ENCODE measurements around the gene NRG2.
A peak's percentile ranks its signal among the peaks of the same experiment; 100 is the strongest.

NRG2 gene

GRCh38 chr5:140035881-140036280, 7.2 kb downstream of the NRG2 start:
- no peak overlapping the region for H3K4me3 ChIP-seq (ENCODE audit: low read depth, low read length)
- no peak for DNase-seq (ENCODE audit: low read depth)
- TF ChIP-seq CTCF (IDR thresholded peaks at IDR 0.05; ENCODE audit: insufficient read depth, low read depth, low read length, missing control alignments) = no peak

GRCh38 chr5:140033037-140033760, 9.9 kb downstream of the NRG2 start:
- H3K4me3 ChIP-seq (ENCODE audit: low read depth, low read length) = no peak overlapping the region
- DNase-seq (ENCODE audit: low read depth) = peak; percentile 30
- TF ChIP-seq CTCF (IDR thresholded peaks at IDR 0.05; ENCODE audit: insufficient read depth, low read depth, low read length, missing control alignments) = no peak

GRCh38 chr5:140032296-140032695, 10.8 kb downstream of the NRG2 start:
- no peak for DNase-seq (ENCODE audit: low read depth)
- no peak overlapping the region for H3K4me3 ChIP-seq (ENCODE audit: low read depth, low read length)
- TF ChIP-seq CTCF (IDR thresholded peaks at IDR 0.05; ENCODE audit: insufficient read depth, low read depth, low read length, missing control alignments) = no peak

GRCh38 chr5:140027807-140028206, 15.3 kb downstream of the NRG2 start:
- DNase-seq (ENCODE audit: low read depth) = no peak
- no peak for TF ChIP-seq CTCF (IDR thresholded peaks at IDR 0.05; ENCODE audit: insufficient read depth, low read depth, low read length, missing control alignments)
- H3K4me3 ChIP-seq (ENCODE audit: low read depth, low read length) = no peak overlapping the region

- no peak overlapping the region for H3K4me3 ChIP-seq (ENCODE audit: low read depth, low read length)
- TF ChIP-seq CTCF (IDR thresholded peaks at IDR 0.05; ENCODE audit: insufficient read depth, low read depth, low read length, missing control alignments) = no peak
- DNase-seq (ENCODE audit: low read depth) = no peak
Observed at GRCh38 chr5:140025736-140026135, 17.4 kb downstream of the NRG2 start.

- TF ChIP-seq CTCF (IDR thresholded peaks at IDR 0.05; ENCODE audit: insufficient read depth, low read depth, low read length, missing control alignments) = no peak
- DNase-seq (ENCODE audit: low read depth) = peak; percentile 45
Observed at GRCh38 chr5:140024928-140025327, 18.2 kb downstream of the NRG2 start.

GRCh38 chr5:140023611-140024191, 19.4 kb downstream of the NRG2 start:
- no peak for TF ChIP-seq CTCF (IDR thresholded peaks at IDR 0.05; ENCODE audit: insufficient read depth, low read depth, low read length, missing control alignments)
- DNase-seq (ENCODE audit: low read depth) = no peak
- no peak overlapping the region for H3K4me3 ChIP-seq (ENCODE audit: low read depth, low read length)

More at GRCh38 chr5:140024928-140025327, 18.2 kb downstream of the NRG2 start:
- H3K4me3 ChIP-seq (ENCODE audit: low read depth, low read length) = no peak overlapping the region

Data from GM12865 (cell line).